ENCODE measurements around the gene PNLIPRP2.

The PNLIPRP2 gene

GRCh38 chr10:116688241-116688711 lies 67.5 kb downstream of the PNLIPRP2 start:
- no peaks in the 10 kb centered on the region for H3K36me3 ChIP-seq (ENCODE audit: low read length)
- H3K27me3 ChIP-seq (ENCODE audit: low read length): no peaks in the 10 kb centered on the region
- no peaks in the 10 kb centered on the region for H3K79me2 ChIP-seq (ENCODE audit: insufficient read depth, low read length)
- H4K20me1 ChIP-seq (ENCODE audit: low read depth, low read length): no peaks in the 10 kb centered on the region
- TF ChIP-seq, protein P1, sequence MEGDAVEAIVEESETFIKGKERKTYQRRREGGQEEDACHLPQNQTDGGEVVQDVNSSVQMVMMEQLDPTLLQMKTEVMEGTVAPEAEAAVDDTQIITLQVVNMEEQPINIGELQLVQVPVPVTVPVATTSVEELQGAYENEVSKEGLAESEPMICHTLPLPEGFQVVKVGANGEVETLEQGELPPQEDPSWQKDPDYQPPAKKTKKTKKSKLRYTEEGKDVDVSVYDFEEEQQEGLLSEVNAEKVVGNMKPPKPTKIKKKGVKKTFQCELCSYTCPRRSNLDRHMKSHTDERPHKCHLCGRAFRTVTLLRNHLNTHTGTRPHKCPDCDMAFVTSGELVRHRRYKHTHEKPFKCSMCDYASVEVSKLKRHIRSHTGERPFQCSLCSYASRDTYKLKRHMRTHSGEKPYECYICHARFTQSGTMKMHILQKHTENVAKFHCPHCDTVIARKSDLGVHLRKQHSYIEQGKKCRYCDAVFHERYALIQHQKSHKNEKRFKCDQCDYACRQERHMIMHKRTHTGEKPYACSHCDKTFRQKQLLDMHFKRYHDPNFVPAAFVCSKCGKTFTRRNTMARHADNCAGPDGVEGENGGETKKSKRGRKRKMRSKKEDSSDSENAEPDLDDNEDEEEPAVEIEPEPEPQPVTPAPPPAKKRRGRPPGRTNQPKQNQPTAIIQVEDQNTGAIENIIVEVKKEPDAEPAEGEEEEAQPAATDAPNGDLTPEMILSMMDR (IDR thresholded peaks at IDR 0.05; ENCODE audit: insufficient read depth, low read length, poor library complexity, severe bottlenecking): no peak
- TF ChIP-seq EZH2phosphoT487 (conservative IDR thresholded peaks at IDR 0.05; ENCODE audit: low read length): no peak
- no peak overlapping the region for H3K27ac ChIP-seq (ENCODE audit: low read depth, low read length)
- no peak overlapping the region for H2AFZ ChIP-seq (ENCODE audit: low read depth, low read length, severe bottlenecking)
- no peak overlapping the region for H3K4me3 ChIP-seq (ENCODE audit: insufficient read depth, low read length, poor library complexity, severe bottlenecking)
- no peak overlapping the region for H3K4me2 ChIP-seq (ENCODE audit: low read depth, low read length, poor library complexity, severe bottlenecking)
- H3F3A ChIP-seq (ENCODE audit: insufficient read depth): no peaks in the 10 kb centered on the region
- no peak overlapping the region for H3K9ac ChIP-seq (ENCODE audit: low read length)
- H3K9me3 ChIP-seq (ENCODE audit: insufficient read depth, low read length): no peaks in the 10 kb centered on the region
- H3K9me2 ChIP-seq (replicated peaks; ENCODE audit: insufficient read depth, low read length): no peaks in the 10 kb centered on the region

DNA sequence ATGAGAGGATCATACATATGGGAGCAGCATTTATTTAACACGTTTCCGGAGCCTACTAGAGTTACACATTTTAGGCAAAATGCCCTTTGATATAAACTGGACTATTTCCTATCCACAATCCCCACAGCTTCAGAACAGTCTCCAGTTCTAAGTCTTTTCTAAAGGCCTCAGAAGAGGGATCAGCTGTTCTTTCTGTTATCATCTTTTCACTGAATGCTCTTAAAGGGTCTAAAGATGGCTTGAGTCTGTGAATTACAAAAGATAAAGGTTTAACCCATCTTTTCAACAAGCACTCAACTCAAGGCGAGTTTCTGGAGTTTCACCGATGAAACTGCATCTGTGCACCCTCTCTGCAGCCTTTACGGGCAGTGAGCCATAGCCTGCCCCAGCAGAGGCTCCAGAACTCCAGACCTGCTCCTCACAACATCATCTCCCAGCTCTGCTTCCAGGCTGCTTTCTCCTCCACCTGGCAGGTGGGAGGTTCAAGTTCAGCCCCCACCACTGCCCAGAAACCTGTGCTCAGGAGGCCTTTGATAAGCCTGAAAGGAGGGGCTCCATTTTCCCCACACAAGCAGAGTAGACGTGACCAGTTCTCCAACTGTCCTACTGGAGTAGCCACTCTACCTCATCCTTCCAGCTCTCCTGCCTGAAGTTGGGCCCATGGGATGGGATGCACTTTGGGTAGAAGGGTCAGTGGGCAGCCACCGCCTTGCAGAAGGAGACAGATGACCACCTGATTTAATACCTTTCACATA lies 68.2 kb downstream of the PNLIPRP2 start:
- H3K27me3 ChIP-seq (ENCODE audit: low read length): no peaks in the 10 kb centered on the region
- H4K20me1 ChIP-seq (ENCODE audit: low read depth, low read length): no peaks in the 10 kb centered on the region
- H3K36me3 ChIP-seq (ENCODE audit: low read length): no peaks in the 10 kb centered on the region
- no peaks in the 10 kb centered on the region for H3K9me3 ChIP-seq (ENCODE audit: insufficient read depth, low read length)
- H3K27ac ChIP-seq (ENCODE audit: low read depth, low read length): no peak overlapping the region
- H3K9ac ChIP-seq (ENCODE audit: low read length): no peak overlapping the region
- TF ChIP-seq, protein P1 (IDR thresholded peaks at IDR 0.05; ENCODE audit: insufficient read depth, low read length, poor library complexity, severe bottlenecking): no peak
- TF ChIP-seq EZH2phosphoT487 (conservative IDR thresholded peaks at IDR 0.05; ENCODE audit: low read length): no peak
- H3K4me3 ChIP-seq (ENCODE audit: insufficient read depth, low read length, poor library complexity, severe bottlenecking): no peak overlapping the region
- no peaks in the 10 kb centered on the region for H3K79me2 ChIP-seq (ENCODE audit: insufficient read depth, low read length)
- no peaks in the 10 kb centered on the region for H3K9me2 ChIP-seq (replicated peaks; ENCODE audit: insufficient read depth, low read length)
- no peak overlapping the region for H2AFZ ChIP-seq (ENCODE audit: low read depth, low read length, severe bottlenecking)
- no peak overlapping the region for H3K4me2 ChIP-seq (ENCODE audit: low read depth, low read length, poor library complexity, severe bottlenecking)
- no peaks in the 10 kb centered on the region for H3F3A ChIP-seq (ENCODE audit: insufficient read depth)

- TF ChIP-seq EZH2phosphoT487 (conservative IDR thresholded peaks at IDR 0.05; ENCODE audit: low read length): no peak
- Histone ChIP-seq H3K9me2 (replicated peaks; ENCODE audit: insufficient read depth, low read length) (no peaks in the 10 kb centered on the region), H3K4me3 (ENCODE audit: insufficient read depth, low read length, poor library complexity, severe bottlenecking) (no peak overlapping the region), H3K79me2 (ENCODE audit: insufficient read depth, low read length) (no peaks in the 10 kb centered on the region), H3K36me3 (ENCODE audit: low read length) (no peaks in the 10 kb centered on the region), H3K9me3 (ENCODE audit: insufficient read depth, low read length) (no peaks in the 10 kb centered on the region), H3K4me2 (ENCODE audit: low read depth, low read length, poor library complexity, severe bottlenecking) (no peak overlapping the region), H3F3A (ENCODE audit: insufficient read depth) (no peaks in the 10 kb centered on the region), H3K9ac (ENCODE audit: low read length) (no peak overlapping the region), H3K27me3 (ENCODE audit: low read length) (no peaks in the 10 kb centered on the region), H4K20me1 (ENCODE audit: low read depth, low read length) (no peaks in the 10 kb centered on the region), H2AFZ (ENCODE audit: low read depth, low read length, severe bottlenecking) (no peak overlapping the region), H3K27ac (ENCODE audit: low read depth, low read length) (no peak overlapping the region)
Observed at GRCh38 chr10:116689744-116690143, 69.0 kb downstream of the PNLIPRP2 start.
